ENCODE results near the gene MRAP.

MRAP gene

GRCh38 chr21:32349333-32349944, 50.8 kb downstream of the MRAP start:
- DNase-seq (ENCODE audit: low read depth) = no peak

- DNase-seq (ENCODE audit: low read depth) = no peak
Observed at GRCh38 chr21:32350211-32350980, 51.7 kb downstream of the MRAP start.

GRCh38 chr21:32350981-32351380, 52.3 kb downstream of the MRAP start:
- no peak for DNase-seq (ENCODE audit: low read depth)

GRCh38 chr21:32351428-32351827, 52.8 kb downstream of the MRAP start:
- DNase-seq (ENCODE audit: low read depth) = no peak

GRCh38 chr21:32352526-32352925, 53.9 kb downstream of the MRAP start:
- no peak for DNase-seq (ENCODE audit: low read depth)

- no peak for DNase-seq (ENCODE audit: low read depth)
Observed at GRCh38 chr21:32353002-32353711, 54.5 kb downstream of the MRAP start.

- no peak for DNase-seq (ENCODE audit: low read depth)
Observed at GRCh38 chr21:32356874-32357395, 58.3 kb downstream of the MRAP start.

GRCh38 chr21:32359719-32360260, 61.1 kb downstream of the MRAP start:
- no peak for DNase-seq (ENCODE audit: low read depth)

- no peak for DNase-seq (ENCODE audit: low read depth)
Observed at GRCh38 chr21:32360401-32360975, 61.8 kb downstream of the MRAP start.
